ENCODE results near the gene RCBTB1.

RCBTB1 gene

GRCh38 chr13:49538404-49538803, 47.0 kb downstream of the RCBTB1 start:
- no peaks in the 10 kb centered on the region for H3K9me2 ChIP-seq (replicated peaks; ENCODE audit: control insufficient read depth, low read length)
- peaks cover 6% of the 10 kb centered on the region for H3F3A ChIP-seq (ENCODE audit: control insufficient read depth, insufficient read depth)
- H3K4me2 ChIP-seq (ENCODE audit: low read length), result no peak overlapping the region
- no peak overlapping the region for H3K27ac ChIP-seq (ENCODE audit: low read depth, low read length)
- H3K27me3 ChIP-seq (ENCODE audit: control insufficient read depth, low read length), result no peaks in the 10 kb centered on the region
- H3K4me3 ChIP-seq (ENCODE audit: low read length), result no peak overlapping the region
- no peaks in the 10 kb centered on the region for H3K79me2 ChIP-seq (ENCODE audit: control insufficient read depth, low read length)
- no peak for TF ChIP-seq EZH2phosphoT487 (IDR thresholded peaks at IDR 0.05; ENCODE audit: borderline replicate concordance, low read length)
- TF ChIP-seq, protein P1, sequence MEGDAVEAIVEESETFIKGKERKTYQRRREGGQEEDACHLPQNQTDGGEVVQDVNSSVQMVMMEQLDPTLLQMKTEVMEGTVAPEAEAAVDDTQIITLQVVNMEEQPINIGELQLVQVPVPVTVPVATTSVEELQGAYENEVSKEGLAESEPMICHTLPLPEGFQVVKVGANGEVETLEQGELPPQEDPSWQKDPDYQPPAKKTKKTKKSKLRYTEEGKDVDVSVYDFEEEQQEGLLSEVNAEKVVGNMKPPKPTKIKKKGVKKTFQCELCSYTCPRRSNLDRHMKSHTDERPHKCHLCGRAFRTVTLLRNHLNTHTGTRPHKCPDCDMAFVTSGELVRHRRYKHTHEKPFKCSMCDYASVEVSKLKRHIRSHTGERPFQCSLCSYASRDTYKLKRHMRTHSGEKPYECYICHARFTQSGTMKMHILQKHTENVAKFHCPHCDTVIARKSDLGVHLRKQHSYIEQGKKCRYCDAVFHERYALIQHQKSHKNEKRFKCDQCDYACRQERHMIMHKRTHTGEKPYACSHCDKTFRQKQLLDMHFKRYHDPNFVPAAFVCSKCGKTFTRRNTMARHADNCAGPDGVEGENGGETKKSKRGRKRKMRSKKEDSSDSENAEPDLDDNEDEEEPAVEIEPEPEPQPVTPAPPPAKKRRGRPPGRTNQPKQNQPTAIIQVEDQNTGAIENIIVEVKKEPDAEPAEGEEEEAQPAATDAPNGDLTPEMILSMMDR (IDR thresholded peaks at IDR 0.05; ENCODE audit: low read depth, low read length, poor library complexity, severe bottlenecking), result no peak
- H3K9me3 ChIP-seq (ENCODE audit: control insufficient read depth, insufficient read depth, low read length), result no peaks in the 10 kb centered on the region
- peaks cover 51% of the 10 kb centered on the region for H3K36me3 ChIP-seq (ENCODE audit: control insufficient read depth, low read length)
- peaks cover 52% of the 10 kb centered on the region for H3K4me1 ChIP-seq (ENCODE audit: control insufficient read depth, low read length)
- H4K20me1 ChIP-seq (ENCODE audit: control insufficient read depth, insufficient read depth, low read depth, low read length), result no peaks in the 10 kb centered on the region

GRCh38 chr13:49536144-49536873, 49.0 kb downstream of the RCBTB1 start:
- Histone ChIP-seq H3K4me3 (ENCODE audit: low read length) (no peak overlapping the region), H3K9me2 (replicated peaks; ENCODE audit: control insufficient read depth, low read length) (no peaks in the 10 kb centered on the region), H3K9me3 (ENCODE audit: control insufficient read depth, insufficient read depth, low read length) (no peaks in the 10 kb centered on the region), H3F3A (ENCODE audit: control insufficient read depth, insufficient read depth) (peaks cover 9% of the 10 kb centered on the region), H3K36me3 (ENCODE audit: control insufficient read depth, low read length) (peaks cover 60% of the 10 kb centered on the region), H3K4me2 (ENCODE audit: low read length) (peak overlapping the region; percentile 3; the same call in 1 of the 2 replicates), H3K27me3 (ENCODE audit: control insufficient read depth, low read length) (no peaks in the 10 kb centered on the region), H3K27ac (ENCODE audit: low read depth, low read length) (no peak overlapping the region), H3K79me2 (ENCODE audit: control insufficient read depth, low read length) (peaks cover 3% of the 10 kb centered on the region; the same call in 1 of the 2 replicates), H3K4me1 (ENCODE audit: control insufficient read depth, low read length) (peaks cover 71% of the 10 kb centered on the region), H4K20me1 (ENCODE audit: control insufficient read depth, insufficient read depth, low read depth, low read length) (no peaks in the 10 kb centered on the region)
- TF ChIP-seq EZH2phosphoT487 (IDR thresholded peaks at IDR 0.05; ENCODE audit: borderline replicate concordance, low read length), result no peak
- TF ChIP-seq, protein P1 (IDR thresholded peaks at IDR 0.05; ENCODE audit: low read depth, low read length, poor library complexity, severe bottlenecking), result no peak

GRCh38 chr13:49533591-49534269, 51.6 kb downstream of the RCBTB1 start:
- peaks cover 63% of the 10 kb centered on the region for H3K4me1 ChIP-seq (ENCODE audit: control insufficient read depth, low read length)
- H3K79me2 ChIP-seq (ENCODE audit: control insufficient read depth, low read length), result peaks cover 3% of the 10 kb centered on the region; the same call in 1 of the 2 replicates
- TF ChIP-seq, protein P1 (IDR thresholded peaks at IDR 0.05; ENCODE audit: low read depth, low read length, poor library complexity, severe bottlenecking), result no peak
- no peak for TF ChIP-seq EZH2phosphoT487 (IDR thresholded peaks at IDR 0.05; ENCODE audit: borderline replicate concordance, low read length)
- H3K9me3 ChIP-seq (ENCODE audit: control insufficient read depth, insufficient read depth, low read length), result no peaks in the 10 kb centered on the region
- H3K9me2 ChIP-seq (replicated peaks; ENCODE audit: control insufficient read depth, low read length), result no peaks in the 10 kb centered on the region
- peak overlapping the region; percentile 44 for H3K4me3 ChIP-seq (ENCODE audit: low read length)
- H3F3A ChIP-seq (ENCODE audit: control insufficient read depth, insufficient read depth), result peaks cover 14% of the 10 kb centered on the region
- no peaks in the 10 kb centered on the region for H3K27me3 ChIP-seq (ENCODE audit: control insufficient read depth, low read length)
- H3K4me2 ChIP-seq (ENCODE audit: low read length), result peak overlapping the region; percentile 61
- H3K27ac ChIP-seq (ENCODE audit: low read depth, low read length), result peak overlapping the region; percentile 49
- no peaks in the 10 kb centered on the region for H4K20me1 ChIP-seq (ENCODE audit: control insufficient read depth, insufficient read depth, low read depth, low read length)
- H3K36me3 ChIP-seq (ENCODE audit: control insufficient read depth, low read length), result peaks cover 55% of the 10 kb centered on the region
